A549 treated with ZK216348 at 1 μM for 4 hours (cell line): ENCODE measurements around the gene COLEC11. TPM values are rescaled to one million over a fixed set of nuclear protein-coding genes. Genes with fewer than 3 reads are reported as not detected.

Experiments used
- total RNA-seq: library from RNA; stranded (reverse); fragments of 200-300 nt; extraction: Qiagen RNA extraction; gene quantifications from 5 replicates; pipeline ENCODE4 v1.2.3, GENCODE V29; 2022; ENCODE audit warnings: low read depth

COLEC11 gene
- total RNA-seq: 0.39 to 1.4 TPM (median 0.47 TPM) in 5 replicates

GRCh38 chr2:3594493-3595281 is at the start of gene COLEC11:
Gene COLEC11 (plus strand): TSS chr2:3595112. CDS start chr2:3604341, 9,229 bp downstream.

GRCh38 chr2:3558205-3559014 is 36.5 kb upstream of the COLEC11 start, which contains the start of gene RNASEH1:
Gene RNASEH1 (minus strand): TSS chr2:3558333. CDS start chr2:3558260, 73 bp downstream.

GRCh38 chr2:3657881-3658280 is 63.0 kb downstream of the COLEC11 start, which contains the start of gene ALLC:
Gene ALLC (plus strand): TSS chr2:3658200. CDS start chr2:3671158, 12,958 bp downstream.

Other genes starting within 250 kb of the COLEC11 start
- gene EIPR1, start 217.3 kb upstream of the COLEC11 start, total RNA-seq: 36.7 to 41.7 TPM (median 40.6 TPM) in 5 replicates
- gene TRAPPC12, start 215.4 kb upstream of the COLEC11 start, total RNA-seq: 49.5 to 74.2 TPM (median 67.2 TPM) in 5 replicates
- 53.9 to 57.7 TPM (median 56.0 TPM) in 5 replicates for gene ADI1, start 75.6 kb upstream of the COLEC11 start, total RNA-seq
- gene RNASEH1, start 36.8 kb upstream of the COLEC11 start, total RNA-seq: 46.1 to 54.7 TPM (median 53.5 TPM) in 5 replicates
- gene RPS7, start 19.9 kb upstream of the COLEC11 start, total RNA-seq: 2,882 to 4,590 TPM (median 3,077 TPM) in 5 replicates
- not detected in 5 replicates for gene ALLC, start 63.1 kb downstream of the COLEC11 start, total RNA-seq
- gene DCDC2C, start 108.5 kb downstream of the COLEC11 start, total RNA-seq: 0.77 TPM in 1 of 5 replicates, not detected in the others